GM12891 (cell line): ENCODE results near the gene THUMPD3.
A peak's percentile ranks its signal among the peaks of the same experiment; 100 is the strongest.

ENCODE experiments used
- DNase-seq: peaks from one replicate; pipeline ENCODE4 v3.0.0; 2011; ENCODE audit warnings: low spot score; ENCODE audit not compliant: insufficient read length
- FAIRE-seq: peaks from 2 replicates; lab custom pipeline; 2011; peaks lifted over from hg19 to GRCh38; lab: Jason Lieb, UNC
- PAX5 ChIP-seq: IDR thresholded peaks from 2 replicates; pipeline ENCODE4 v1.6.1; 2011; ENCODE audit warnings: low read length, moderate library complexity, mild to moderate bottlenecking; ENCODE audit not compliant: insufficient read depth, severe bottlenecking
- POLR2A ChIP-seq: IDR thresholded peaks from 2 replicates; pipeline ENCODE4 v1.6.1; 2011; ENCODE audit warnings: low read depth, low read length, control low read depth
- POLR2AphosphoS5 ChIP-seq: IDR thresholded peaks from 2 replicates; pipeline ENCODE4 v1.6.1; 2011; ENCODE audit warnings: low read depth, low read length, control low read depth
- POU2F2 ChIP-seq: IDR thresholded peaks from 2 replicates; pipeline ENCODE4 v1.6.1; 2011; ENCODE audit warnings: low read depth, mild to moderate bottlenecking, control low read depth, low read length, moderate library complexity
- SPI1 ChIP-seq: IDR thresholded peaks from 2 replicates; pipeline ENCODE4 v1.6.1; 2011; ENCODE audit warnings: low read depth, low read length, control low read depth
- TAF1 ChIP-seq: IDR thresholded peaks from 2 replicates; pipeline ENCODE4 v1.6.1; 2011; ENCODE audit warnings: low read depth, low read length, control low read depth

THUMPD3 gene

DNA sequence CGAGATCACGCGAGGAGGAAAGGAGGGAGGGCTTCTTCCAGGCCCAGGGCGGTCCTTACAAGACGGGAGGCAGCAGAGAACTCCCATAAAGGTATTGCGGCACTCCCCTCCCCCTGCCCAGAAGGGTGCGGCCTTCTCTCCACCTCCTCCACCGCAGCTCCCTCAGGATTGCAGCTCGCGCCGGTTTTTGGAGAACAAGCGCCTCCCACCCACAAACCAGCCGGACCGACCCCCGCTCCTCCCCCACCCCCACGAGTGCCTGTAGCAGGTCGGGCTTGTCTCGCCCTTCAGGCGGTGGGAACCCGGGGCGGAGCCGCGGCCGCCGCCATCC, 33.4 kb downstream of the THUMPD3 start:
- DNase-seq (peak; percentile 24), FAIRE-seq (no peak)
- TF ChIP-seq POU2F2 (peak; percentile 64), POLR2AphosphoS5 (peak; percentile 70), PAX5 (no peak), POLR2A (0 out of 2 replicates have a peak, but pooled peaks have one; percentile 3)

DNA sequence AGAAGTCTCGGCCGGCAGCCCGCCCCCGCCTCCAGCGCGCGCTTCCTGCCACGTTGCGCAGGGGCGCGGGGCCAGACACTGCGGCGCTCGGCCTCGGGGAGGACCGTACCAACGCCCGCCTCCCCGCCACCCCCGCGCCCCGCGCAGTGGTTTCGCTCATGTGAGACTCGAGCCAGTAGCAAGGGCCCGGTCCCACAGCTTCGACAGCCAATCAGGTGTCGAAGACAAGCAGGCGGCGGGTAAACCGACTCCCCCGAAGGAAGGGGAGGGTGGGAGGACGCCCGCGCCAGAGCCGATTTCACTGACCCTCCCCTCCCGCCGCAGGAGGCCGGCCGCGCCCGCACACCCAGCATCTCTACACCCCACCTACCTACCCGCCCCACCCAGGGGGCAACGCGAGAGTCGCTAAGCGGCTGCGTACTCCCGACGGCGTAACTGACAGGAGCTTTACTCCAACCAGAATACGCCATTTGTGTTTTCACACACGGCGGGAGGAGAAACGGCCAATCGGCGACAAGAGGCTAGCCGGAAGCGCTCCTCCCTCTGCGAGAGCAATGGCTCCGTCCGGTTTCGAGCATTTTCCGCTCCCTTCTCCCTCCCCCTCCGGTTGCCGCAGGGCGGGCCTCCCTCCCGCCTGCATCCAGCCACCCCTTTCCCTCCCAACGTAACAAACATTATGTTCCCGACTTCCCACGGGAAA, 33.9 kb downstream of the THUMPD3 start:
- TF ChIP-seq POLR2A (peak; percentile 99), PAX5 (peak; percentile 20), SPI1 (no peak), TAF1 (no peak; the same call in 1 of the 2 replicates), POLR2AphosphoS5 (peak; percentile 95), POU2F2 (peak; percentile 53)
- peak; percentile 70 for DNase-seq
- FAIRE-seq: peak; percentile 98

DNA sequence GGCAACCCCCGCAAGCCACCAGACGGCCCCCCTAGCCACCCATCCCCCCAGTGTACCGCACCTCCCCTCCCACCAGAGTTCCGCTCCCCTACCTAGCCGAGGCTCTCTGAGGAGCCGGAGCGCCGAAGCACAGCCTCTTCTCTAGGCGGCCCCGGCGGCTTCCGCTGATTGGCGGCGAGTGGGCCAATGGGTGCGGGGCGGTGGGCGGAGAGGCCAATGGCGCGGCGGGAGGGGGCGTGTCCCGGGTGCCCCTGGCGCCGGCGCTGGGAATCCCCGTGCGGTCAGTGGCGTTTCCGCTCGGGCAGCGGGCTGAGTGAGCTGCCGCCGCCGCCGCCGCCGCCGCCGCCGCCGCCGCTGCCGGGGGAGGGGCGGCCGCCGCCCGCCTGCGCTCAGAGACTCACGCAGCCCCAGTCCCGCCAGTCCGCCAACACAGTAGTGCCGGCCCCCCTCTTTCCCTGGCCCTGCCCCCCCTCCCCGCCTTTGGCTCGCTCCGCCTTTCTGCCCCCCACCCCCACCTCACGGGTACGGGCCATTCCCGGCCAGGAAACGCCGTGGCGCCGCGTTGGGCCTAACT, 34.6 kb downstream of the THUMPD3 start, which contains the start of gene SETD5:
Gene SETD5, plus strand, starts transcription at position 284 of the 574 bp plus-strand sequence. CDS start 31,324 bp downstream, outside the sequence.
- DNase-seq (peak; percentile 83), FAIRE-seq (no peak)
- TF ChIP-seq POU2F2: no peak
- TF ChIP-seq POLR2AphosphoS5: peak; percentile 52; the same call in 1 of the 2 replicates
- TF ChIP-seq PAX5: no peak
- peak; percentile 86 for TF ChIP-seq TAF1
- TF ChIP-seq SPI1: no peak
- peak; percentile 83 for TF ChIP-seq POLR2A

DNA sequence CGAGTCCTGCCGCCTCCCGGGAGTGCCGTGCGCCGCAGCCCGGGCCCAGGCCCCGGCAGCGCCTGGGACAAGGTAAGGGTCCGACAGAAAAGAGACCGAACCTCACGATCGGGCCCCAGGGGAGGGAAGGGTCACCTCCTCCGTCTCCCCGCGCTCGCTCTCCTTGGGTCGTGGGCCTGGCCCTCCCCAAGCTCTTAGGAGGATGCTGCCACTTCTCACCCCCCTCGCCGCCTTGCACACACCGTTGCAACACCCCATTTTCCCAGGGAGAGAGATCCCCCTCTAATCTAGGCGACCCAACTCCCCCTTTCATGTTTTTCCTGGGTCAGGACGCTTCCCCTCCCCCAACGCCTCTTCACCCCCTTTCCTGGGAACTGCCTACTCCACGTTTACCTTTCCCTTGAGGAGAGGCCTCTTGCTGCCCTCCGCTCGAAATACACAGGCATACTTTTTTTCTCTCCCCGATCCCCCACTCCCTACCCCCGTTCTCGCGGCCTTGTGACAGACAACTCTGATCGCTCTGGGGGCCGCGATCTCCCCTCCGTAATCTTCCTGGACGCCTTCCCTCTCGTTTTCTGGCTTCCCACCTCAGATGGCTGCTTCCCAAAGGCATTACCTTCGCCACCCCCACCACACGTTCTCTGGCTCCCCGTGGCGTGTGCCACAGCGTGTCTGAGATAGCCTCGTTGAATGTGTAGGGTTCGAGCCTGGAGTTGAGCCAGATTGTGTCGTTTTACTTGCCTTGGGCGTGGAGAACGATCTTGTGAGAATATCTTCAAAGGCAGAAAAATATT, 35.2 kb downstream of the THUMPD3 start:
- DNase-seq (no peak), FAIRE-seq (peak; percentile 50)

DNA sequence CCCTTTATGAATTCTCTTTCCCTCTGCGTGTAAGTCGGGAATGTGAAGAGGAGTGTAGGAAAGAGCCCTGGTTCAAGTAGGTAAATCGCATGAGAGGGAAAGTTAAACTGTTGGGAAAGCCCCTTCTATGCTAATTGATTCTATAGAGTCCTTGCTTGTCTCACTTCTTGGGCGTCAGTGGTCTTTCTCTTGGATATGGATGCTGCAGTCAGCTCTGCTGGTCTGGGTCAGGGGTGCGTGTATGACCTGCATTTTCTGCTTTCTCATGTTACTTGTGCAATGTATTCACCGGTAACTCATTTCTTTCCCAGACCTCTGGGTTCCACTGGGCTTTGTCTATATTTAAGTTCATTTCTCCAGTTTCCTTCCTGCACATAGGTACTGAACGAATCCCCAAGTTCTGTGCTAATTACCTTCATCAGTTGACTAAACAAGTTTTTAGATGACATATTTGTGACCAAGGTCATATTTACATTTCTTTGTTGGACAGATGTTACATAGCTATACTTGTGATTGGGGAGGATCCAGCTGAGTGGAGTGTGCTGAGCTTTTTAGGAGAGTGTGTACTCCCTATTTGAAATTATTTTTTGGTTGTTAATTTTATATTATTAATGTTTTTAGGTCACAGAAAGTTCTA, 36.0 kb downstream of the THUMPD3 start:
- FAIRE-seq (peak; percentile 56), DNase-seq (no peak)
- TF ChIP-seq POU2F2: peak; percentile 80
- TF ChIP-seq TAF1: 0 out of 2 replicates have a peak, but pooled peaks have one; percentile 22
- TF ChIP-seq POLR2AphosphoS5: peak; percentile 33; the same call in 1 of the 2 replicates
- TF ChIP-seq PAX5: no peak
- peak; percentile 51 for TF ChIP-seq POLR2A
- no peak for TF ChIP-seq SPI1

More for the DNA sequence above, 35.2 kb downstream of the THUMPD3 start:
- no peak for TF ChIP-seq SPI1
- TF ChIP-seq POLR2AphosphoS5: 0 out of 2 replicates have a peak, but pooled peaks have one; percentile 21

DNA sequence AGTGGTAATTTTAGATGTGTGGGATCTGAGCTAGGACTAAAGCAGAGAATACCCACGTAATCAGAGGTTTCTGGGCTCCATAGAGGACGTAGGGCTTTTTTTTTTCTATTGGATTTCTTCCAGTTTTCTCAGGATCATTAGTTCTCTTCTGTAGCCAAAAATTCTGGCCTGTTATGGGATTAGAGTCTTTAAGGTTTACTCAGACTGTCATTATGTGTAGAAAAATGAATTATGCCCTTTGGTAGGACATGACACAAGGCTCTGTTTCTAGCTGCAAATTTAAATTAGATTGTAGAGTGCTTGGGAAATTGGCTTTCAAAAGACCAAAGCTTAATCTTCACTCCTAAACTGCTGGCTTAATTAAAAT, 36.5 kb downstream of the THUMPD3 start:
- DNase-seq: no peak
- no peak for TF ChIP-seq POLR2AphosphoS5
- no peak for TF ChIP-seq POLR2A
- TF ChIP-seq SPI1: no peak
- TF ChIP-seq TAF1: no peak
- TF ChIP-seq POU2F2: no peak
- no peak for TF ChIP-seq PAX5
- FAIRE-seq: no peak

DNA sequence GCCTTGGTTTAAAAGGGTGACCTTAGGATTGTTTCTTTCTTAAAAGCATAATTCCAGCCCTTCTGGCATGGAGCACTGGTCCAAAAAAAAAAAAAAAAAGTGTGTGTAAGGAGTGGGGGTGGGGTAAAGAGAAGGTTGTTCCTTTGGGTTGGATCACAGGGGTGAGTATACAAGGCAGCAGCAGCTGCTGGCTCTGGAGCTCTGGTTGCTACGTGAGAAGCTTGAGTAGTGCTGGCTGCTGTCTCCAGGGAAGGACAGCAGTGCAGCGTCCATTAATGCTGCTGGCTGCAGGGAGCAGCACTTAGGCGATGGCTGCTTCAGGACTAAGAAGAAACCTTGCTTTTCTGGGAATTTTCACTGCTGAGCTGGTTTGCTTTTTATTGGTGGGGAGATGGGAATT, 36.9 kb downstream of the THUMPD3 start:
- FAIRE-seq: peak; percentile 28

DNA sequence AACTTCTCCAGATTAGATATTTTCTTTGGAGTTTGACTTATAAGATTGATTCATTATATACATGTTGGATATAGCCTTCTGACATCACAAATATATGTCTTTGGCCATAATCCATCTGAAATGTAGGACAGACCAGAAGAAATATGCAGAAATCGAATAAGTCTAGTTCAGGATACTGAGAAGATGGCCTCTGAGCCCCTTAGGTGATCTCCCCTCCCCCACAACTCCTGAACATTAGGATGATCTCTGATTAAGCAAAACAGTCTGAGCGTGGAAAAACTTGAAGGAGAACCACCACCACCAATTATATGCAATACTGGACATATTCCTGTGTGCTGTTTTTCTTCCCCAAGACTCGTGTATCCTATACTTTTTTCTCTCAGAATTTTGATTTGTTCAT, 37.8 kb downstream of the THUMPD3 start:
- DNase-seq: no peak
- FAIRE-seq: no peak
- no peak for TF ChIP-seq POU2F2
- TF ChIP-seq TAF1: no peak
- no peak for TF ChIP-seq SPI1
- TF ChIP-seq POLR2AphosphoS5: no peak
- TF ChIP-seq PAX5: no peak

More for the DNA sequence above, 36.9 kb downstream of the THUMPD3 start:
- TF ChIP-seq PAX5 (no peak), SPI1 (no peak), POLR2AphosphoS5 (no peak), POLR2A (no peak), TAF1 (no peak), POU2F2 (no peak)
- DNase-seq: no peak

DNA sequence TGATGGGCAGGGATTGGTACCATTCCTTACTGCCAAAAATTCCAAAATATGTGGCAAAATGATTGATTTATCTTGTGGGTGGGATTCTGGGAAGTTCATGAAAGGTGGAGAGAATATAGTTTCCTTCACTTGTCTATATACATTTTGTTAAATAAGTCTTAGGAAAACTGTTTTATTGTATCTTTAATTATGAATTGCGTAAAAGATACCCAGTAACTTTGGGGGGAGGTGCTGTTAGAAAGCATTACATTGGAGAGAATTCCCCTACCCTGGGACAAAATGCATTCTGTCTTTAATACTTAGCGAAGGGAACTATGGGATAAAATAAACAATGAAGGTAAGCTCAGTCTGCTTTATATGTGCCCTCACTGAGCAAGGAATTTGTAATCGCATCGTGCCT, 39.1 kb downstream of the THUMPD3 start:
- no peak for DNase-seq
- no peak for TF ChIP-seq POLR2AphosphoS5
- TF ChIP-seq SPI1: no peak
- no peak for TF ChIP-seq POLR2A
- TF ChIP-seq TAF1: no peak
- TF ChIP-seq POU2F2: no peak
- TF ChIP-seq PAX5: no peak
- no peak for FAIRE-seq
